Fibroblast of gingiva (primary cell): ENCODE measurements around the gene SYNGR3.
A peak's percentile ranks its signal among the peaks of the same experiment; 100 is the strongest.
"Not testable (repeated sequence)": the region's sequence is repeated elsewhere in the genome, so short reads cannot be mapped to it uniquely, and the experiment has no call there.

Source experiments
- DNase-seq: peaks from one replicate; pipeline ENCODE4 v3.0.0-alpha.2; 2011; ENCODE audit warnings: low read depth

Gene SYNGR3

GRCh38 chr16:1989209-1990100, at the start of gene SYNGR3:
Gene SYNGR3, plus strand, starts transcription at chr16:1989970. Its CDS starts 133 bp downstream, at chr16:1990103.
- DNase-seq = no peak

GRCh38 chr16:1940273-1941161, 49.3 kb upstream of the SYNGR3 start:
- DNase-seq = no peak

GRCh38 chr16:1941162-1942046, 48.4 kb upstream of the SYNGR3 start:
- DNase-seq = no peak

- DNase-seq = no peak
Observed at GRCh38 chr16:1942047-1942809, 47.5 kb upstream of the SYNGR3 start.

- DNase-seq = peak; percentile 97
Observed at GRCh38 chr16:1942810-1943726, 46.7 kb upstream of the SYNGR3 start, which contains the start of gene MSRB1. Gene MSRB1, minus strand, starts transcription at chr16:1943199. Its CDS starts 43 bp downstream, at chr16:1943156.

- DNase-seq = no peak
Observed at GRCh38 chr16:1944612-1945199, 45.1 kb upstream of the SYNGR3 start.

GRCh38 chr16:1945559-1946391, 44.0 kb upstream of the SYNGR3 start:
- no peak for DNase-seq

- no peak for DNase-seq
Observed at GRCh38 chr16:1946495-1947368, 43.0 kb upstream of the SYNGR3 start.

GRCh38 chr16:1947369-1947670, 42.5 kb upstream of the SYNGR3 start:
- DNase-seq = no peak

GRCh38 chr16:1949507-1949906, 40.3 kb upstream of the SYNGR3 start:
- no peak for DNase-seq

- DNase-seq = no peak
Observed at GRCh38 chr16:1950047-1950446, 39.7 kb upstream of the SYNGR3 start.

GRCh38 chr16:1950559-1950958, 39.2 kb upstream of the SYNGR3 start:
- no peak for DNase-seq

- no peak for DNase-seq
Observed at GRCh38 chr16:1953734-1954133, 36.0 kb upstream of the SYNGR3 start.

- not testable (repeated sequence) for DNase-seq
Observed at GRCh38 chr16:1957434-1958142, 32.2 kb upstream of the SYNGR3 start.

- not testable (repeated sequence) for DNase-seq
Observed at GRCh38 chr16:1958143-1958491, 31.7 kb upstream of the SYNGR3 start.

GRCh38 chr16:1958715-1959268, 31.0 kb upstream of the SYNGR3 start:
- no peak for DNase-seq
